GM12878 (cell line): ENCODE results near the gene CARD11. TPM values are rescaled to one million over a fixed set of nuclear protein-coding genes. Genes with fewer than 3 reads are reported as not detected.

Source experiments
- ATAC-seq: fragments of 200-7000 bp; cut with Tn5 transposase; 3 replicates; pipeline ENCODE4 v1.9.1; 2020; ENCODE audit warnings: mild to moderate bottlenecking, moderate library complexity
- BruUV-seq: library from RNA; stranded (reverse); fragments of 400-500 nt; replicated peaks from 2 replicates; lab custom pipeline; 2021; lab: Mats Ljungman, UMichigan
- CTCF ChIA-PET: fragments of 300-600 bp; sonication (Branson Sonifier 250); formaldehyde crosslinking; extraction: SDS; loops from one replicate; lab custom pipeline; 2021; ENCODE audit warnings: inconsistent platforms; lab: Yijun Ruan, JAX
- POLR2A ChIA-PET: fragments of 350-600 bp; formaldehyde crosslinking; extraction: SDS; loops from one replicate; lab custom pipeline; 2021; ENCODE audit warnings: inconsistent platforms; lab: Charles Lee
- RAD21 ChIA-PET: fragments of 300-600 bp; sonication (Branson Sonifier 250); formaldehyde crosslinking; loops from one replicate; lab custom pipeline; 2023; ENCODE audit warnings: antibody characterized with exemption; ENCODE audit not compliant: unreplicated experiment; lab: Charles Lee
- SMC1A ChIA-PET: fragments of 300-600 bp; sonication (Branson Sonifier 250); formaldehyde crosslinking; loops from one replicate; lab custom pipeline; 2023; ENCODE audit not compliant: unreplicated experiment, uncharacterized antibody; lab: Charles Lee
- DNase-seq: peaks from one replicate; pipeline ENCODE4 v3.0.0-alpha.2; 2011; ENCODE audit warnings: low read depth, low spot score
- FAIRE-seq: peaks from 3 replicates; lab custom pipeline; 2011; peaks lifted over from hg19 to GRCh38; lab: Jason Lieb, UNC
- H2AFZ ChIP-seq: 2 replicates; pipeline ENCODE4 v1.6.0; 2011; ENCODE audit warnings: low read depth, low read length, control low read depth; ENCODE audit not compliant: control insufficient read depth
- H3K27ac ChIP-seq: 2 replicates; pipeline ENCODE4 v1.5.1; 2011; ENCODE audit warnings: control low read depth; ENCODE audit not compliant: control insufficient read depth, insufficient read depth
- H3K27me3 ChIP-seq, 2 experiments: replicated peaks in 1 of 2; 2 replicates each; pipeline versions ENCODE4 v1.6.0 to v1.6.1; 2011; ENCODE audit warnings: low read length in 1 of 2; ENCODE audit not compliant: control insufficient read depth in 2 of 2, insufficient read depth in 2 of 2
- H3K36me3 ChIP-seq, 2 experiments: 2 replicates each; pipeline ENCODE4 v1.5.1; 2011; ENCODE audit warnings: low read length in 1 of 2; ENCODE audit not compliant: control insufficient read depth in 2 of 2, insufficient read depth in 2 of 2
- H3K4me1 ChIP-seq: 2 replicates; pipeline ENCODE4 v1.6.1; 2011; ENCODE audit warnings: mild to moderate bottlenecking, low read length, moderate library complexity, mixed read lengths; ENCODE audit not compliant: control insufficient read depth, insufficient read depth
- H3K4me2 ChIP-seq: 2 replicates; pipeline ENCODE4 v1.6.0; 2011; ENCODE audit warnings: control low read depth; ENCODE audit not compliant: control insufficient read depth, insufficient read depth
- H3K4me3 ChIP-seq: fragments of 200-600 bp; sonication (generic); 2 replicates; pipeline ENCODE4 v1.5.1; 2016
- H3K79me2 ChIP-seq: 2 replicates; pipeline ENCODE4 v1.6.0; 2011; ENCODE audit warnings: low read length; ENCODE audit not compliant: control insufficient read depth, insufficient read depth
- H3K9ac ChIP-seq: 2 replicates; pipeline ENCODE4 v1.8.0; 2011; ENCODE audit warnings: low read length, control low read depth, mixed read lengths; ENCODE audit not compliant: control insufficient read depth, insufficient read depth
- H3K9me3 ChIP-seq: replicated peaks from 3 replicates; pipeline ENCODE4 v1.5.1; 2011; ENCODE audit warnings: mild to moderate bottlenecking, low read length; ENCODE audit not compliant: control insufficient read depth, insufficient read depth
- H4K20me1 ChIP-seq: 2 replicates; pipeline ENCODE4 v1.6.0; 2011; ENCODE audit not compliant: control insufficient read depth, insufficient read depth
- MTA3 ChIP-seq: IDR thresholded peaks from 2 replicates; pipeline ENCODE4 v1.6.1; 2012; ENCODE audit warnings: low read length, inconsistent platforms, borderline replicate concordance
- POLR2AphosphoS5 ChIP-seq: IDR thresholded peaks from 2 replicates; pipeline ENCODE4 v1.6.1; 2011; ENCODE audit warnings: mild to moderate bottlenecking, low read length, inconsistent platforms
- RAD21 ChIP-seq: IDR thresholded peaks from 2 replicates; pipeline ENCODE4 v1.6.1; 2011; ENCODE audit warnings: mild to moderate bottlenecking, low read depth, low read length, moderate library complexity; ENCODE audit not compliant: insufficient read depth
- RAD51 ChIP-seq: fragments of 450-650 bp; IDR thresholded peaks from 2 replicates; pipeline ENCODE4 v1.6.1; 2016; ENCODE audit warnings: moderate library complexity, mild to moderate bottlenecking, inconsistent platforms
- SMAD1 ChIP-seq: fragments of 450-650 bp; IDR thresholded peaks from 2 replicates; pipeline ENCODE4 v1.6.1; 2018; ENCODE audit warnings: mild to moderate bottlenecking, low read depth; ENCODE audit not compliant: partially characterized antibody
- SMAD5 ChIP-seq: IDR thresholded peaks from 2 replicates; pipeline ENCODE4 v1.6.1; 2016; ENCODE audit warnings: antibody characterized with exemption, low read depth
- SMARCA5 ChIP-seq: fragments of 450-650 bp; IDR thresholded peaks from 2 replicates; pipeline ENCODE4 v1.6.1; 2017; ENCODE audit warnings: mild to moderate bottlenecking
- STAT1 ChIP-seq: fragments of 450-650 bp; conservative IDR thresholded peaks from 2 replicates; pipeline ENCODE4 v1.6.1; 2014; ENCODE audit warnings: antibody characterized with exemption, mild to moderate bottlenecking
- TCF7 ChIP-seq: IDR thresholded peaks from 2 replicates; pipeline ENCODE4 v1.6.1; 2014; ENCODE audit warnings: antibody characterized with exemption, borderline replicate concordance
- ZNF622 ChIP-seq: fragments of 450-650 bp; IDR thresholded peaks from 2 replicates; pipeline ENCODE4 v1.6.1; 2017; ENCODE audit warnings: mild to moderate bottlenecking, inconsistent platforms
- WGBS: methylation state at CpG from one replicate; pipeline ENCODE4 v1.1.6; 2016; ENCODE audit warnings: low lambda C conversion rate; ENCODE audit not compliant: insufficient replicate concordance, insufficient coverage; ENCODE audit errors: missing lambda C conversion rate; 5-methylcytosine and 5-hydroxymethylcytosine counted together
- in situ Hi-C: fragments of 300-500 bp; cut with MboI; formaldehyde crosslinking; loops from 9 replicates; pipeline ENCODE4 v1.14.3; 2018; ENCODE audit warnings: mixed read lengths
- intact Hi-C: fragments of 100-400 bp; cut with micrococcal nuclease; formaldehyde crosslinking; loops from one replicate; pipeline ENCODE4 v1.14.2; 2022; ENCODE audit not compliant: unreplicated experiment
- polyA plus RNA-seq, 11 experiments: library from polyadenylated mRNA; depleted of rRNA in 4 of 11; unstranded in 6 of 11; stranded (reverse) in 5 of 11; fragments of >200 nt; fragmentation: Nextera tagmentation in 4 of 11; fragmentation: Illumina TruSeq in 1 of 11; extraction: Ambion mirVana in 4 of 11; extraction: Trizol in 1 of 11; gene quantifications; 1 replicate in 1 of 11; 2 replicates in 10 of 11; pipeline versions ENCODE4 v1.2.1 to v1.2.3, GENCODE V29; 2011 to 2016; ENCODE audit warnings: inconsistent platforms in 2 of 11, missing spikeins in 2 of 11, low read depth in 1 of 11
- total RNA-seq, 4 experiments: library from RNA; depleted of rRNA in 3 of 4; stranded (reverse); fragments of >200 nt in 3 of 4; fragmentation: Illumina TruSeq in 1 of 4; extraction: Trizol in 1 of 4; gene quantifications; 2 replicates each; pipeline versions ENCODE4 v1.2.1 to v1.2.3, GENCODE V29; 2013 to 2021
- TF ChIP-seq, protein P1 (sequence below): fragments of 450-650 bp; IDR thresholded peaks from 2 replicates; pipeline ENCODE4 v1.6.1; 2017; ENCODE audit warnings: mild to moderate bottlenecking, moderate library complexity
- TF ChIP-seq, protein P2 (sequence below): IDR thresholded peaks from 2 replicates; pipeline ENCODE4 v1.6.1; 2012; ENCODE audit warnings: improper control_type of control experiment, low read depth, low read length; ENCODE audit not compliant: insufficient replicate concordance
- TF ChIP-seq, protein P3 (sequence below): fragments of 450-650 bp; IDR thresholded peaks from 2 replicates; pipeline ENCODE4 v1.6.1; 2016; ENCODE audit warnings: mild to moderate bottlenecking

The CARD11 gene
- total and polyA plus RNA-seq, 10 of the 15 experiments (the other 5 are each of a cell fraction or from before 2014, with no cell fraction given): 0.27 to 72.0 (median 28.4) TPM

DNA sequence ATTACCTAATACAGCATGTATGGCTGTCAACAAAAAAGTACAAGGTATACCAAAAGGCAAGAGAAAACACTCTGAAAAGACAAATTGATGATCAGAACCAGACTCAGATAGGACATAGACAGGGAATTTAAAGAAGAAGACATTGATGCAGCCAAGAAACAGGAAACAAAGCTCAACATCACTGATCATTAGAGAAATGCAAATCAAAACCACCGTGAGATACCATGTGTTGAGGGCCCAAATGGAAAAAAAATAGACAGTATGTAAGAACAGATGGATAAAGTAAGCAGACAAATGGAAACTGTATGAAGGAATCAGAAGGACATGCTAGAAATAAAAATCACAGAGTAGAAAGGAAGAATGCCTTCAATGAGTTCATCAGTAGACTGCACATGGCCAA is 23.3 kb downstream of the CARD11 start (continued):
- TF ChIP-seq SMAD1 (no peak), ZNF622 (no peak)

DNA sequence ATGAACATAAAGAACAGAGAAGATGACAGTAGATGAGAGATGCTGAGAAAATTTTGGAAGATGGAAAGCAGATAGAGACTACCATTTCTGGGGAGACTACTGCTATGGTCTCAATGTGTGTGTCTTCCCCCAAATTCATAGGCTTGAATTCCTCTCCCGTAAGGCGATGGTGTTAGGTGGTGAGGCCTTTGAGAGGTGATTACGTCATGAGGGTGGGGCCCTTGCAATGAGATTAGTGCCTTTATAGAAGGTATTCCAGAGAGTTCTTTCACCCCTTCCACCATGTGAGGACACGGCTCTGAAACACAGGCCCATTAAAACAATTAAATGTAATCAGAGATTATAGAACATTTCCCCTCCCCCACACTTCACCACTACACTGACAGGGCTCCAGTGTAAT is 23.9 kb downstream of the CARD11 start:
- H3K36me3 ChIP-seq: peaks cover 0 to 10% of the 10 kb centered on the region in 2 experiments
- ChIA-PET SMC1A (no interaction called here), POLR2A (no interaction called here), RAD21 (no interaction called here), CTCF (no interaction called here)
- intact Hi-C loops: no loop called here
- H3K4me2 ChIP-seq: no peak overlapping the region
- WGBS: 98% methylated on average over 4 of the region's 4 CpGs
- peaks cover 6% of the 10 kb centered on the region for H3K79me2 ChIP-seq
- FAIRE-seq: no peak
- H4K20me1 ChIP-seq: no peaks in the 10 kb centered on the region
- in situ Hi-C loops: no loop called here
- peaks cover 4% of the 10 kb centered on the region; the same call in 1 of the 2 replicates for H3K4me1 ChIP-seq
- no peak overlapping the region for H3K4me3 ChIP-seq
- H3K27me3 ChIP-seq: no peaks in the 10 kb centered on the region
- H3K27ac ChIP-seq: no peak overlapping the region
- BruUV-seq: no TSS peak
- ATAC-seq: no peak
- H3K9me3 ChIP-seq: peaks cover 16% of the 10 kb centered on the region; the same call in 2 of the 3 replicates
- no peak for DNase-seq
- H2AFZ ChIP-seq: no peak overlapping the region
- no peak overlapping the region for H3K9ac ChIP-seq
- TF ChIP-seq SMARCA5: no peak
- no peak for TF ChIP-seq RAD21
- TF ChIP-seq SMAD5: no peak
- no peak for TF ChIP-seq MTA3
- TF ChIP-seq STAT1: no peak
- no peak for TF ChIP-seq POLR2AphosphoS5
- no peak for TF ChIP-seq TCF7
- TF ChIP-seq, protein P1, sequence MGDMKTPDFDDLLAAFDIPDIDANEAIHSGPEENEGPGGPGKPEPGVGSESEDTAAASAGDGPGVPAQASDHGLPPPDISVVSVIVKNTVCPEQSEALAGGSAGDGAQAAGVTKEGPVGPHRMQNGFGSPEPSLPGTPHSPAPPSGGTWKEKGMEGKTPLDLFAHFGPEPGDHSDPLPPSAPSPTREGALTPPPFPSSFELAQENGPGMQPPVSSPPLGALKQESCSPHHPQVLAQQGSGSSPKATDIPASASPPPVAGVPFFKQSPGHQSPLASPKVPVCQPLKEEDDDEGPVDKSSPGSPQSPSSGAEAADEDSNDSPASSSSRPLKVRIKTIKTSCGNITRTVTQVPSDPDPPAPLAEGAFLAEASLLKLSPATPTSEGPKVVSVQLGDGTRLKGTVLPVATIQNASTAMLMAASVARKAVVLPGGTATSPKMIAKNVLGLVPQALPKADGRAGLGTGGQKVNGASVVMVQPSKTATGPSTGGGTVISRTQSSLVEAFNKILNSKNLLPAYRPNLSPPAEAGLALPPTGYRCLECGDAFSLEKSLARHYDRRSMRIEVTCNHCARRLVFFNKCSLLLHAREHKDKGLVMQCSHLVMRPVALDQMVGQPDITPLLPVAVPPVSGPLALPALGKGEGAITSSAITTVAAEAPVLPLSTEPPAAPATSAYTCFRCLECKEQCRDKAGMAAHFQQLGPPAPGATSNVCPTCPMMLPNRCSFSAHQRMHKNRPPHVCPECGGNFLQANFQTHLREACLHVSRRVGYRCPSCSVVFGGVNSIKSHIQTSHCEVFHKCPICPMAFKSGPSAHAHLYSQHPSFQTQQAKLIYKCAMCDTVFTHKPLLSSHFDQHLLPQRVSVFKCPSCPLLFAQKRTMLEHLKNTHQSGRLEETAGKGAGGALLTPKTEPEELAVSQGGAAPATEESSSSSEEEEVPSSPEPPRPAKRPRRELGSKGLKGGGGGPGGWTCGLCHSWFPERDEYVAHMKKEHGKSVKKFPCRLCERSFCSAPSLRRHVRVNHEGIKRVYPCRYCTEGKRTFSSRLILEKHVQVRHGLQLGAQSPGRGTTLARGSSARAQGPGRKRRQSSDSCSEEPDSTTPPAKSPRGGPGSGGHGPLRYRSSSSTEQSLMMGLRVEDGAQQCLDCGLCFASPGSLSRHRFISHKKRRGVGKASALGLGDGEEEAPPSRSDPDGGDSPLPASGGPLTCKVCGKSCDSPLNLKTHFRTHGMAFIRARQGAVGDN: no peak
- TF ChIP-seq, protein P2, sequence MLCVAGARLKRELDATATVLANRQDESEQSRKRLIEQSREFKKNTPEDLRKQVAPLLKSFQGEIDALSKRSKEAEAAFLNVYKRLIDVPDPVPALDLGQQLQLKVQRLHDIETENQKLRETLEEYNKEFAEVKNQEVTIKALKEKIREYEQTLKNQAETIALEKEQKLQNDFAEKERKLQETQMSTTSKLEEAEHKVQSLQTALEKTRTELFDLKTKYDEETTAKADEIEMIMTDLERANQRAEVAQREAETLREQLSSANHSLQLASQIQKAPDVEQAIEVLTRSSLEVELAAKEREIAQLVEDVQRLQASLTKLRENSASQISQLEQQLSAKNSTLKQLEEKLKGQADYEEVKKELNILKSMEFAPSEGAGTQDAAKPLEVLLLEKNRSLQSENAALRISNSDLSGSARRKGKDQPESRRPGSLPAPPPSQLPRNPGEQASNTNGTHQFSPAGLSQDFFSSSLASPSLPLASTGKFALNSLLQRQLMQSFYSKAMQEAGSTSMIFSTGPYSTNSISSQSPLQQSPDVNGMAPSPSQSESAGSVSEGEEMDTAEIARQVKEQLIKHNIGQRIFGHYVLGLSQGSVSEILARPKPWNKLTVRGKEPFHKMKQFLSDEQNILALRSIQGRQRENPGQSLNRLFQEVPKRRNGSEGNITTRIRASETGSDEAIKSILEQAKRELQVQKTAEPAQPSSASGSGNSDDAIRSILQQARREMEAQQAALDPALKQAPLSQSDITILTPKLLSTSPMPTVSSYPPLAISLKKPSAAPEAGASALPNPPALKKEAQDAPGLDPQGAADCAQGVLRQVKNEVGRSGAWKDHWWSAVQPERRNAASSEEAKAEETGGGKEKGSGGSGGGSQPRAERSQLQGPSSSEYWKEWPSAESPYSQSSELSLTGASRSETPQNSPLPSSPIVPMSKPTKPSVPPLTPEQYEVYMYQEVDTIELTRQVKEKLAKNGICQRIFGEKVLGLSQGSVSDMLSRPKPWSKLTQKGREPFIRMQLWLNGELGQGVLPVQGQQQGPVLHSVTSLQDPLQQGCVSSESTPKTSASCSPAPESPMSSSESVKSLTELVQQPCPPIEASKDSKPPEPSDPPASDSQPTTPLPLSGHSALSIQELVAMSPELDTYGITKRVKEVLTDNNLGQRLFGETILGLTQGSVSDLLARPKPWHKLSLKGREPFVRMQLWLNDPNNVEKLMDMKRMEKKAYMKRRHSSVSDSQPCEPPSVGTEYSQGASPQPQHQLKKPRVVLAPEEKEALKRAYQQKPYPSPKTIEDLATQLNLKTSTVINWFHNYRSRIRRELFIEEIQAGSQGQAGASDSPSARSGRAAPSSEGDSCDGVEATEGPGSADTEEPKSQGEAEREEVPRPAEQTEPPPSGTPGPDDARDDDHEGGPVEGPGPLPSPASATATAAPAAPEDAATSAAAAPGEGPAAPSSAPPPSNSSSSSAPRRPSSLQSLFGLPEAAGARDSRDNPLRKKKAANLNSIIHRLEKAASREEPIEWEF: no peak
- TF ChIP-seq, protein P3, sequence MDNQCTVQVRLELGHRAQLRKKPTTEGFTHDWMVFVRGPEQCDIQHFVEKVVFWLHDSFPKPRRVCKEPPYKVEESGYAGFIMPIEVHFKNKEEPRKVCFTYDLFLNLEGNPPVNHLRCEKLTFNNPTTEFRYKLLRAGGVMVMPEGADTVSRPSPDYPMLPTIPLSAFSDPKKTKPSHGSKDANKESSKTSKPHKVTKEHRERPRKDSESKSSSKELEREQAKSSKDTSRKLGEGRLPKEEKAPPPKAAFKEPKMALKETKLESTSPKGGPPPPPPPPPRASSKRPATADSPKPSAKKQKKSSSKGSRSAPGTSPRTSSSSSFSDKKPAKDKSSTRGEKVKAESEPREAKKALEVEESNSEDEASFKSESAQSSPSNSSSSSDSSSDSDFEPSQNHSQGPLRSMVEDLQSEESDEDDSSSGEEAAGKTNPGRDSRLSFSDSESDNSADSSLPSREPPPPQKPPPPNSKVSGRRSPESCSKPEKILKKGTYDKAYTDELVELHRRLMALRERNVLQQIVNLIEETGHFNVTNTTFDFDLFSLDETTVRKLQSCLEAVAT: no peak
- no peak for TF ChIP-seq RAD51
